SH-SY5Y (cell line): ENCODE measurements around the gene TMEM181.

ENCODE experiments used
- GATA2 ChIP-seq: IDR thresholded peaks from 2 replicates; pipeline ENCODE4 v1.6.1; 2011; ENCODE audit warnings: mild to moderate bottlenecking, low read depth, low read length
- GATA3 ChIP-seq: IDR thresholded peaks from 2 replicates; pipeline ENCODE4 v1.6.1; 2011; ENCODE audit warnings: low read depth, mild to moderate bottlenecking, low read length, moderate library complexity

The TMEM181 gene

GRCh38 chr6:158529629-158530028 is 30.3 kb upstream of the TMEM181 start:
- TF ChIP-seq GATA2 (no peak), GATA3 (no peak)

- no peak for TF ChIP-seq GATA2
- TF ChIP-seq GATA3 = no peak
Measured at GRCh38 chr6:158531566-158531965, 28.3 kb upstream of the TMEM181 start.

DNA sequence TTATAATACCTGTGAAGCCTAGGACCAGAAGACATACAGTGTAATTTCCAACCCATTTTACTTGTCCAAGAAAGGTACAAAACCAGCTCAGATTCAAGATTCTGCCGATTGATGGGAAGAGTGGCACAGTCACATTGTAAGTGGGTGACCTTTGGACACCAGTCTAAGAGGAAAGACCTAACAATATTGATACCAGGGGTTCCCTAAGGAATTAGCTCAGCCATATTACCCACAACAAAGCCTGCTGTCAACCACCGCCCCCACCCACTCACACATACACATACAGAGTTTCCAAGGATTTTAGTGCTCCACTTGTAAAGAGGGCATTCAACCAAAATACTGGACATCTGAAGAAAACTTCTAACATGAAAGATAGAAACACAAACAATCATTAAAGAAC is 27.9 kb upstream of the TMEM181 start:
- no peak for TF ChIP-seq GATA2
- no peak for TF ChIP-seq GATA3

DNA sequence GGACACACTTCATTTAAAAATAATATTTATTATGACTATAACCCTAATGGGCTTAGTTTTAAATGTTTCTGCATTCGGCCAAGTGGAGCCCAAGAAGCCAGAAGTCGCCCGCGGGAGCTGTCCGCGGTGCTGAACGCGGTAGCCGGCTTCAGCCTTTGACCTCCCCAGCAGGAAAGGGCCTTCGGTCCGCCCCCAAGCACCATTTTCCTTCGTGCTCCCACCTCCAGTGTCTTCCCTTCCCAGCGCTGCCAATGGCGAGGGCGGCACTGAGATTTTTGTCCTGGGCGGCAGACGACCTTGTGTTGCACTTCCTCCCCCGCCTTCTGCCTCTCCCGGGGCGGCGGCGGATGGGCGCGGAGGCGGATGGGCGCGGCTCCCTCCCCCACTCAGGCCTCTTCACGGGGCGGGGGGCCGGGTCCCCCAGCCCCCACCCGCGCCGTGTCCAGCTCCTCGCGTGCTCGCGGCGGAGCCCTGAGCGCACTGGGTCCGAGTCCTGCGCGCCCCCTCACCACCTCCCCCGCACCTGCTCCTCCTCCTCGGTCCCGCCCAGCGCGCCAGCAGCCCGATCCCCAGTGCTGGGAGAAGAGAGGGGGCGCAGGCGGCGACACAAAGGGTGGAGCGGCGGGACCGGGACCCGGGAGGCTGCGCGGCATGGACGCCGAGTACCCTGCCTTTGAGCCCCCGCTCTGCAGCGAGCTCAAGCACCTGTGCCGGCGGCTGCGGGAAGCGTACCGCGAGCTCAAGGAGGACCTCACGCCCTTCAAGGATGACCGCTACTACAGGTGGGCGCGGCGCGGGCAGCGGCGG is 23.6 kb upstream of the TMEM181 start:
- TF ChIP-seq GATA2 (no peak), GATA3 (no peak)

GRCh38 chr6:158536891-158537798 is 22.7 kb upstream of the TMEM181 start:
- TF ChIP-seq GATA2 (no peak), GATA3 (no peak)

GRCh38 chr6:158538741-158539140 is 21.1 kb upstream of the TMEM181 start:
- TF ChIP-seq GATA2 = no peak
- TF ChIP-seq GATA3 = no peak

DNA sequence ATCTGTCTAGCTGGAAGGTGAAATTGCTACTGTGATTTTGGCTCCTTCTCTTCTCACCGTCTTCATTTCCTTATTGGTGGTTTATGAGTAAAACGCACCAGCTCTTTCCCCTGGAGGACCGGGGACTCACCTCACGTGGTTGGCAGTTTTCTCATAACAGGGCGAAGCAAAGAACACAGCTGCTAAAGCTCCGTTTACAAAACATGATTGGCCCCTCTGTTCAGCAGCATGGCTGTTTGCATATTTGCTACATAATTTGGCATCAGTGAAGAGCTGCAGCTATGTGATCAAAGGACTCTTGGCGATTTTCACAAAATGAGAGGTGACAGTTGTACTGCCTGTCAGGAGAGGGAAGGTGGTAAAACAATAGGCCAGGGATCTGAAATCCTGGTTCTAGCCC is 20.5 kb upstream of the TMEM181 start:
- TF ChIP-seq GATA2 (no peak), GATA3 (no peak)

DNA sequence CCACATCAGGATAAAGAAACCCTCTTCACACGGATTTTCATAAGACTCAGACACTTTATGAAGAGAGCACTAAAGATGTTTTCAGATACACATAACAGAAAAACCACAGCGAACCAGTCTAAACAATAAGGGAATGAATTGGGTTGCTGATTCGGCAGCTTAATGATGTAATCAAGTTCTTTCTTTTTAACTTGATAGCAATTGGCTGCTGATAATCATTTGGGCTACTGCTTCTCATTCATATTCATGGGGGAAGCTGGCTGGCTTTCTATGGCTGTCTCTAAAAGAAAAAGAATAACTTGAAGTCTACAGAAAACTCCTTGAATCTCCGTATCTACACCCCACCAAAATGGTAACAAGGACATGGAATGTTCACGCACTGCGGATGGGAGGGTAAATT is 20.0 kb upstream of the TMEM181 start:
- no peak for TF ChIP-seq GATA3
- TF ChIP-seq GATA2 = no peak

- TF ChIP-seq GATA3 (no peak), GATA2 (no peak)
Measured at GRCh38 chr6:158543606-158544185, 16.2 kb upstream of the TMEM181 start.

DNA sequence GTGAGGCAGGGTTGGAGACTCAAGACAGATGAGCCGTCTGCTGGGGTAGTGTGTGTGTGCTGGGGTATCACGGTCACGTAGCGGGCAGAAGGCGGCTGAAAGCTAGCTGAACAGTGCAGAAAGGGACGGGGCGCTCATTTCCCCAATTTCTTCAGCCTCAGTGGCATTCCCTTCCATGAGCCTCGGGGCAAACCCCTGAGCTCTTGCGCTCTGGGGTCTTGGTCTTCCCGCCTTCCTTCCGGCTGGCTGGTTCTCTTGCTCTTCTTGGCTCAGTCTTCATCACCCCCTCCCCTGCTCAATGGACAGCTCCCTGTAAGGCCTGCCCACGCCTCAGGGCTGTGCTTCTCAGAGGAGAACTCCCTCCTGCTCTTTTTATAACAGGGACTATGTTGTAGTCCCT is 15.5 kb upstream of the TMEM181 start:
- TF ChIP-seq GATA2 (no peak), GATA3 (no peak)

DNA sequence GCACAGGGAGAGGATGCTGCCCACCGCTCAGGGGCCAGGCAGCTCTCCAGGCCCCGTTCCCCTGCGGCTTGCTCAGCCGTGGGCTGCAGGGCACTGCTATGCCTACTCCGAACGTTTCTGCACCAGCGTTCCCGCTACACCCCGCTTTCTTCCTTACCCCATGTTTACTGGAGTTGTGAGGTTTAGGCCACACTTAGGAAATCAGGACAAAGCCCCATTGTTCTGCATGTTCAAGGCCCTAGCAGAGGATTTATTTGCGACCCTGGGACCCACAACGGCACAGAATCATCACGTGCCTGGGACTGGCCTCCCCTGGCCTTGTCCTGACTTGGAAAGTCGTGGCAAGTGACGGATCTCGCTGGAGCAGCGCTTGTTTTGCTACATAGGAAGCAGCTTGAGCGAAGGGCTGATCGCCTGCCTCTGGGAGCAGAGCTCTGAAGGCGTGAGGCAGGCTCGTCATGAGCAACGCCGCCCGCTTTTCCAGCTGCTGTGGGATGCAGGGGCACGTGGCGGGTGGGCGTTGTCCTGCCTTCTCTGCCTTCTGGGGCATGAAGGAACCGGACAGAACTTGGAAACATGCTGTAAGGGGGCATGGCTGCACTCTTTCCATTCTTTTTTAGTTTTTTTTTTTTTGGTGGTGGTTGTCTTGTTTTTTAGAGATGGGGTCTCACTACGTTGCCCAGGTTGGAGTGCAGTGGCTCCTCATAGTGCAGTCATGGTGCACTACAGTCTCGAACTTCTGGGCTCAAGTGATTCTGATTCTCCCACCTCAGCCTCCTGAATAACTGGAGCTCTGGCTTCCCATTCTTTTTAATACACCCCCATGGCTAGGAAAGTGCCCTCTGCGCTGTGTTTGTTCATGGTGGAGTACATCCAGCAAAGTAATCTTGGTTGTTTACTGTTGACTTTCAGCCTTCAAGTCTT is 14.6 kb upstream of the TMEM181 start:
- no peak for TF ChIP-seq GATA2
- no peak for TF ChIP-seq GATA3

DNA sequence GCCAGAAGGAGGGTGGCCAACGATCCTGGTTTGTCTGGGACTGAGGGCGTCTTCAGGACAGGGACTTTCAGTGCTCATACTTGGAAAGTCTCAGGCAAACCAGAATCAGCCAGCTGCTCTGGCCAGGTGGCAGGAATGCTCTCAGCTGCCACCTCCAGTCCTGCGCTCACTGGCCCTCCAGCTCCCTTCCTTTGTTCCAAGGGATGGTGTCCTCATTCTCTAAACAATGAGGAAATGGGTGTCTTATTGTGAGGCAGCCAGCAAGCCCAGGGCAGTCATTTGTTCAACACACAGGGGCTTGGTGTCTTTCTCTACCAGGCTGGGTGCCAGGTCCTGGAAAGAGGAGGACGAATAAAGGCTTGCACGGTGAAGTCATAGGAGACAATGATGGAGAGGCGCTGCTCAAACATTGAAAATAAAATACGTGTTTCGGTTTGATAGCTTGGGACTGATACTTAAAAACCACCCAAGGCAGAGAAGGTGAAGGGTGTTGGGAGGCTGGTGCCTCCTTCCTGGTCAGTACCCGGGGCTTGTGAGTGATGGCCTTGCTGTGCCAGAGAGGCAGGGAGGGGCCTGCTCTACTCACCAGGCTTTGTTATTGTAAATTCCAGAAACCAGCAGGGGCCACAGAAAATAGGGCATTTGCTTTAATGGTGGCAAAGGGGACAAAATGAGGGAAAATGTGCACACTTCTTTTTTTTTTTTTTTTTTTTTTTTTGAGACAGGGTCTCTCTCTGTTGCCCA is 11.3 kb upstream of the TMEM181 start:
- TF ChIP-seq GATA3 (no peak), GATA2 (no peak)
